ENCODE measurements around the gene ARL4D. TPM values are rescaled to one million over a fixed set of nuclear protein-coding genes. Genes with fewer than 3 reads are reported as not detected.

The ARL4D gene, protein sequence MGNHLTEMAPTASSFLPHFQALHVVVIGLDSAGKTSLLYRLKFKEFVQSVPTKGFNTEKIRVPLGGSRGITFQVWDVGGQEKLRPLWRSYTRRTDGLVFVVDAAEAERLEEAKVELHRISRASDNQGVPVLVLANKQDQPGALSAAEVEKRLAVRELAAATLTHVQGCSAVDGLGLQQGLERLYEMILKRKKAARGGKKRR
- polyA plus RNA-seq (2011; rRNA removed) (15.0 and 16.5 TPM in 2 replicates), polyA minus RNA-seq (2011; rRNA and poly(A)+ RNA removed) (14.9 and 15.4 TPM in 2 replicates)

DNA sequence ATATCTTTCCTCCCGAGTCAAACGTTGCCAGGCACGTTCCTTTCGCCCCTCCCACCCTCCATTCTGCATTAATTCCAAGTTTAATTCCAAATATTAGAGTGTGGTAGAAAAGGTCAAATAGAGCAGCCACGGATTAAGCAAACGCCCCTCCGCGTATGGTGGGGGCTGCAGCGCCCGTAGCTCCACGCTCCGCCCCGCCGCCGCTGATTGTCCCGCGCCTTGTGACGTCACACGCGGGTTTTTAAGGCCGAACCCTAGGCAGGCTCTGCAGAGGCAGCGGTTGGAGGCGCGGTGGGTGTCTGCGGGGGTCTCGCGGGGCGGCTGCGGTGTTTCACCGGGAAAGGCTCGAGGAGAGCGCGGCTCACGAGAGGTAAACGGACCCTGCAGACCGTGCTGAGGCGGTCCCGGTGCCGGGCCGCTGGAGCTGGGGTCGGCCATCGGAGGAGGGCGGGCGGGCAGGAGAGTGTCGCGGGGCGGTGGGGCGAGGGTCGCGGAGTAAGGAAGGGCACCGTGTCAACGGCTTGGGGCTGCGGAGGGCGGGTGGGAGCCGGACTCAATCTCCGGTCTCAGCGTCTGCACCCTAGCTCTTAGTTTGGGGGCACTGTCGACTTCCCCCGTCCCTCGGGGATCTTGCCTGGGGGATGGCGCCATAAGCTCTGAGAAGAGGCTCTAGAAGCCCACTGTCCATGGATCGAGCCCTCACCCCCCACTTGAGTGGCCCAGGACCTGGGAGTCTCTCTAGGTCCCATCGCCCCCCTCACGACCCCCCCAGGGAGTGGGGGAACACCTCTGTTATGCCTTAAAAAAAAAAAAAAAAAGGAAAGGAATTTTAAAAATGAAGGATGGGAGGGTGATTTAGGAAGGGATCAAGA lies at the start of gene ARL4D:
Gene ARL4D, plus strand, starts transcription at position 270 of the 872 bp plus-strand sequence. CDS start 740 bp downstream, outside the sequence.
- Histone ChIP-seq H3K27me3 (ENCODE audit: control insufficient read depth, insufficient read depth, low read length) (no peaks in the 10 kb centered on the region), H3K9me3 (ENCODE audit: control insufficient read depth, insufficient read depth, low read length) (no peaks in the 10 kb centered on the region; the same call in 1 of the 2 replicates), H3K4me3 (ENCODE audit: low read depth, low read length) (peak within 1 kb of the TSS; percentile 74), H3K27ac (ENCODE audit: low read depth, low read length) (no peak within 1 kb of the TSS)
- CTCF ChIA-PET = interaction anchor here (0.5 to 14.5 kb wide), 5 partner anchors 8 to 86 kb away, joined by 3 to 395 read pairs (median 3); partner anchors contain the start of gene DHX8
- POLR2A ChIA-PET = interaction anchor here (0.6 to 2.6 kb wide), 25 partner anchors 9 to 400 kb away, joined by 3 to 36 read pairs (median 5); partner anchors contain the start of genes DHX8 and ETV4
- TF ChIP-seq, protein P1, sequence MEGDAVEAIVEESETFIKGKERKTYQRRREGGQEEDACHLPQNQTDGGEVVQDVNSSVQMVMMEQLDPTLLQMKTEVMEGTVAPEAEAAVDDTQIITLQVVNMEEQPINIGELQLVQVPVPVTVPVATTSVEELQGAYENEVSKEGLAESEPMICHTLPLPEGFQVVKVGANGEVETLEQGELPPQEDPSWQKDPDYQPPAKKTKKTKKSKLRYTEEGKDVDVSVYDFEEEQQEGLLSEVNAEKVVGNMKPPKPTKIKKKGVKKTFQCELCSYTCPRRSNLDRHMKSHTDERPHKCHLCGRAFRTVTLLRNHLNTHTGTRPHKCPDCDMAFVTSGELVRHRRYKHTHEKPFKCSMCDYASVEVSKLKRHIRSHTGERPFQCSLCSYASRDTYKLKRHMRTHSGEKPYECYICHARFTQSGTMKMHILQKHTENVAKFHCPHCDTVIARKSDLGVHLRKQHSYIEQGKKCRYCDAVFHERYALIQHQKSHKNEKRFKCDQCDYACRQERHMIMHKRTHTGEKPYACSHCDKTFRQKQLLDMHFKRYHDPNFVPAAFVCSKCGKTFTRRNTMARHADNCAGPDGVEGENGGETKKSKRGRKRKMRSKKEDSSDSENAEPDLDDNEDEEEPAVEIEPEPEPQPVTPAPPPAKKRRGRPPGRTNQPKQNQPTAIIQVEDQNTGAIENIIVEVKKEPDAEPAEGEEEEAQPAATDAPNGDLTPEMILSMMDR (IDR thresholded peaks at IDR 0.05; ENCODE audit: low read depth, low read length) = no peak
- DNase-seq (ENCODE audit: low read depth, low spot score) = no peak

- H3K27me3 ChIP-seq (ENCODE audit: control insufficient read depth, insufficient read depth, low read length) = no peaks in the 10 kb centered on the region
- POLR2A ChIA-PET = no interaction called here
- no peak overlapping the region for H3K27ac ChIP-seq (ENCODE audit: low read depth, low read length)
- H3K4me3 ChIP-seq (ENCODE audit: low read depth, low read length) = no peak overlapping the region
- CTCF ChIA-PET = no interaction called here
- peaks cover 46% of the 10 kb centered on the region for H3K9me3 ChIP-seq (ENCODE audit: control insufficient read depth, insufficient read depth, low read length)
- no peak for DNase-seq (ENCODE audit: low read depth, low spot score)
- TF ChIP-seq, protein P1 (IDR thresholded peaks at IDR 0.05; ENCODE audit: low read depth, low read length) = no peak
These were observed 49.7 kb upstream of the ARL4D start for GRCh38 chr17:43349142-43349541.

DNA sequence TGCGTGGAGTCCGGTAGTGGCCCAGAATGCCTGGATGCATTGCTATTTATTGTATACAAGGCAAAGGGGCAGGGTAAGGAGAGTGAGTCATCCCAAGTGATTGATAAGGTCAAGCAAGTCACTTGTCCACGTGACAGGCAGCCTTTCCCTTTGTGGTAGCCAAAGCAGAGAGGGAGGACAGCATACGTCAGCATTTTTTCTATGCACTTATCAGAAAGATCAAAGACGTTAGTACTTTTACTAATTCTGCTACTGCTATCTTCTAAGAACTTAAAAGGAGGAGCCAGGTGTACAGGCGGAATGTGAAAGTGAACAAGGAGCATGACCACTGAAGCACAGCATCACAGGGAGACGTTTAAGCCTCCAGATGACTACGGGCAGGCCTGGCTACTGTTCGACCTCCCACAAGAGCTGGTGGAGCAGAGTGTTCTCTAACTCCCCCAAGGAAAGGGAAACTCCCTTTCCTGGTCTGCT lies 47.9 kb upstream of the ARL4D start:
- peaks cover 44% of the 10 kb centered on the region for H3K9me3 ChIP-seq (ENCODE audit: control insufficient read depth, insufficient read depth, low read length)
- ChIA-PET POLR2A (no interaction called here), CTCF (no interaction called here)
- DNase-seq (ENCODE audit: low read depth, low spot score) = no peak
- no peak overlapping the region for H3K4me3 ChIP-seq (ENCODE audit: low read depth, low read length)
- no peak overlapping the region for H3K27ac ChIP-seq (ENCODE audit: low read depth, low read length)
- H3K27me3 ChIP-seq (ENCODE audit: control insufficient read depth, insufficient read depth, low read length) = no peaks in the 10 kb centered on the region
- TF ChIP-seq, protein P1 (IDR thresholded peaks at IDR 0.05; ENCODE audit: low read depth, low read length) = no peak

- Histone ChIP-seq H3K27me3 (ENCODE audit: control insufficient read depth, insufficient read depth, low read length) (no peaks in the 10 kb centered on the region), H3K4me3 (ENCODE audit: low read depth, low read length) (no peak overlapping the region), H3K9me3 (ENCODE audit: control insufficient read depth, insufficient read depth, low read length) (peaks cover 44% of the 10 kb centered on the region), H3K27ac (ENCODE audit: low read depth, low read length) (no peak overlapping the region)
- ChIA-PET CTCF (no interaction called here), POLR2A (interaction anchor here (1.2 kb wide), 1 partner anchor 16 kb away, joined by 4 read pairs; no protein-coding TSS in a partner anchor)
- TF ChIP-seq, protein P1 (IDR thresholded peaks at IDR 0.05; ENCODE audit: low read depth, low read length) = no peak
- DNase-seq (ENCODE audit: low read depth, low spot score) = no peak
These were observed 47.1 kb upstream of the ARL4D start for GRCh38 chr17:43351691-43352090.
